Motor neuron (in vitro differentiated cells): ENCODE measurements around the gene KRTAP2-4. TPM values are rescaled to one million over a fixed set of nuclear protein-coding genes. Genes with fewer than 3 reads are reported as not detected.
"Not testable (repeated sequence)": the region's sequence is repeated elsewhere in the genome, so short reads cannot be mapped to it uniquely, and the experiment has no call there.

Experiments used
- ATAC-seq, 8 experiments: fragments of 200-7000 bp; cut with Tn5 transposase; replicated peaks in 6 of 8; 2 replicates each; pipeline ENCODE4 v1.8.0; 2021; ENCODE audit warnings: mild to moderate bottlenecking in 8 of 8, moderate library complexity in 8 of 8
- H3K27ac ChIP-seq, 2 donors: fragments of 250-450 bp; sonication (Bioruptor Pico); 2 replicates each; pipeline ENCODE4 v1.9.0; 2021; ENCODE audit warnings: antibody characterized with exemption in 2 of 2, mild to moderate bottlenecking in 2 of 2, moderate library complexity in 1 of 2
- H3K4me1 ChIP-seq, 2 donors: fragments of 250-450 bp; sonication (Bioruptor Pico); replicated peaks in 1 of 2; 2 replicates each; pipeline ENCODE4 v1.6.1; 2021; ENCODE audit warnings: antibody characterized with exemption in 2 of 2, mild to moderate bottlenecking in 2 of 2, moderate library complexity in 1 of 2
- H3K4me3 ChIP-seq, 5 donors: fragments of 250-450 bp; sonication (Bioruptor Pico); 2 replicates each; pipeline ENCODE4 v1.9.0; 2021; ENCODE audit warnings: antibody characterized with exemption in 5 of 5, mild to moderate bottlenecking in 5 of 5, moderate library complexity in 4 of 5
- WGBS, 10 experiments: fragments of 450-650 bp; shearing (Covaris generic); methylation state at CpG; one replicate each; pipeline ENCODE4 v1.0.0; 2022; 5-methylcytosine and 5-hydroxymethylcytosine counted together
- in situ Hi-C, 9 experiments: fragments of 400-800 bp; cut with MboI; loops; one replicate each; pipeline ENCODE4 v1.15.0; 2021; ENCODE audit warnings: low sequenced_read_pairs in 9 of 9, low pct_unique_long_range_greater_than_20kb in 2 of 9; ENCODE audit not compliant: unreplicated experiment in 9 of 9
- total RNA-seq, 8 experiments: library from RNA; unstranded; fragments of 300-600 nt; gene quantifications; 2 replicates each; pipeline versions ENCODE4 v1.2.3 to v1.2.4, GENCODE V29; 2022

The KRTAP2-4 gene
- total RNA-seq, 8 experiments from 2014 or later: not detected

DNA sequence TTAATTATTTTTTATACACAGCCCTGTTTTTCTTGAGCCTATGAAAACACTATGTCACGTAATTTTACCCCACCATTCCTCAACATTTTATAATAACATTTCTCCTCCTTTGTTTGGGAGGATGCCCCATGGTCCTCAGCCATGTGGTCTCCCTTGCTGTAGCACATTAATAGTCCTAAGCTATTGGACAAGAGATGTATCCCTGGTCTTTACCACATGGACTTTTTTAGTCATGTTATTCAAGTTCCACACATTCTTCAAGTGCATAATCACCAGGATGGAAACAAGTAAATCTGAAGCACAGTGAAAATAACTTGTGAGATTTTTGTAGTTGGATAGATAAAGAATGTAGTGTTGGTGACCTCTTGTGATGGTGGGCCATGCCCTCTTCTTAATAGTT lies 3.7 kb downstream of the KRTAP2-4 start:
- in situ Hi-C loops: no loop called here
- Histone ChIP-seq H3K4me3 (no peak overlapping the region), H3K27ac (no peak overlapping the region), H3K4me1 (no peaks in the 10 kb centered on the region)
- ATAC-seq: peak in 1 of 8 experiments; percentile 81
- 0 to 100% (median 76%) methylated on average over 1 of the region's 1 CpG; no CpG with 5 or more reads in 2 of the 10 experiments for WGBS, 10 experiments

DNA sequence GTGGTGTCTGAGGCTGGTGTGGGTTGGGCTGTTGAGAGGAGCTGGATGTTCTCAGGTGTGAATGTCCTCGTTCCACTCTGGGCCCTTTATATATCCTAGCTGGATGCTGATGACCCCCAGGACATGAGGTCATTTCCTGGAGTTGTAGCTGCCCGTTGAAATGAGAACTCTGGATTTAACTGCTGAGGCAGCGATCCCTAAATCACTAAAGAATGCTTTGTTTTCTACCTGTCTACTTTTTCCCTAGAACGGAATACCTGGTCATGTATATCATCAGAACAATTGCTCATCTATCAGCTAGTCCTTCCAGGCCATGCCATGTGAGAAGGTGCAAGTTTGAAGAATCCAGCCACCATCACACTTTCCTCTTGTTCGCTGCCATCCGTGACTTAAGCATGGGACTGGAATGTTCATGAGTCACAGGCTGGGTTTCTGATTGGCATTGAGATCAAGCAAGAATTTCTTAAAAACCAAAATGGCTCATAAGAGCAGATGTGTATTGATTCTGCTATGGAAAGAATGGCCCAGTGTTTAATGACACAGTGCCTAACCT lies 5.6 kb downstream of the KRTAP2-4 start, which contains the start of gene KRTAP2-3:
TSS of gene KRTAP2-3 (minus strand) at position 63 of the 553 bp plus-strand sequence. CDS start 64 bp downstream, outside the sequence.
- Histone ChIP-seq H3K27ac (no peak within 1 kb of the TSS), H3K4me1 (no peaks in the 10 kb centered on the region), H3K4me3 (no peak within 1 kb of the TSS)
- WGBS, 10 experiments: 12 to 100% (median 75%) methylated on average over 1 to 6 of the region's 6 CpGs; no CpG with 5 or more reads in 3 of the 10 experiments
- ATAC-seq: no peak
- in situ Hi-C loops: no loop called here

DNA sequence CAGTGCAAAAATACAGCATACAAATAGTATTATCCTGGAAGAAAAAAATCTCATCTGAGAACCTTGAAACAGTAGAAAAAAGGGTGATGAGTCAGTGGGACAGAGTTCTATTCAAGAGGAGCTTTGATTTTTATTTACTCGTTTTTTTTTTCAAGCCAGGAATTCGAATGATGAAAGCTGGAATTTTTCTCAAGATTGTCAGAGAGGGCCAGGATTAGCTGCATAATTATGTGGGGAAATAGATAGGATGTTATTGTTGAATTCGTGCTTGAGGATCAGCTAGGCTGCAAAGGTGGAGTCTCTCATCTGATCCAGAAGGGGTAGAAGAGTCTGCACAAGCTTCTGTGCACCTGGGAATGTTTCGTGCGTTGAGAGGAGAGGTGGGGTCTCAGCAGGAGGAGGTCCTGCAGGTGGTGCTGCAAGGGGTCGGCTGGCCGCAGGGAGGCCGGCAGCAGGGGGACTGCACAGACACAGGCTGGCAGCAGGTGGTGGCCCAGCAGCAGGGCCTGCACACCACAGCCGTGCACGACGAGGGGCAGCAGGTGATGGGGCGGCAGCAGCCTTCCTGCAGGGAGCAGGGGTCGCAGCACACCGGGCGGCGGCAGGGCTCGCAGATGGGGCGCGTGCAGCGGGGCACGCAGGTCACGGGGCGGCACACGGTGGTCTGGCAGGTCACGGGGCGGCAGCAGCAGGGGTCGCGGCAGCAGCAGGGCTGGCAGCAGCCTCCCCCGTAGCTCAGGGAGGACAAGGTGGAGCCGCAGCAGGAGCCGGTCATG lies 6.2 kb downstream of the KRTAP2-4 start:
- ATAC-seq: peak in 1 of 8 experiments; percentile 32
- in situ Hi-C loops, H3K4me1 ChIP-seq, H3K4me3 ChIP-seq, H3K27ac ChIP-seq: not testable (repeated sequence)
- WGBS, 10 experiments: 0 to 65% (median 24%) methylated on average over 1 to 3 of the region's 31 CpGs; no CpG with 5 or more reads in 2 of the 10 experiments

DNA sequence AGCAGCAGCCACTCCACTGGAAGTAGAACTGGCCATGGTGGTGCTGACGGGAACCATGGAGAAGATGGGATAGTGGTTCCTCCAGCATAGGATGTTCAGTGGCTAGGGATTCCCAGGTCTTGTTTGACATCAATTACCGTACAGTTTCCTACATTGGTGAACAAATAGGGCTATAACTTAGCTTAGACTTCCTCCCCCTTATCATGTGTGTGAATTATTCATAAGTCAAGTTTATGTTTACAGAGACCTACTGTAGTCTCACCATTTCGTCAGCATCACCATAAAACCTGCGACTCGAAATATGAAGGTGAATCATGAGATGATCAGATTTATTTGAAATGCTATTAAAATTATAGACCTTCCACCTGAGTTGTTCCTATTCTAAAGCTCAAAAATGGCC lies 6.9 kb downstream of the KRTAP2-4 start:
- H3K27ac ChIP-seq: no peak overlapping the region
- 13 to 97% (median 87%) methylated on average over 3 to 5 of the region's 5 CpGs; no CpG with 5 or more reads in 1 of the 10 experiments for WGBS, 10 experiments
- in situ Hi-C loops: no loop called here

DNA sequence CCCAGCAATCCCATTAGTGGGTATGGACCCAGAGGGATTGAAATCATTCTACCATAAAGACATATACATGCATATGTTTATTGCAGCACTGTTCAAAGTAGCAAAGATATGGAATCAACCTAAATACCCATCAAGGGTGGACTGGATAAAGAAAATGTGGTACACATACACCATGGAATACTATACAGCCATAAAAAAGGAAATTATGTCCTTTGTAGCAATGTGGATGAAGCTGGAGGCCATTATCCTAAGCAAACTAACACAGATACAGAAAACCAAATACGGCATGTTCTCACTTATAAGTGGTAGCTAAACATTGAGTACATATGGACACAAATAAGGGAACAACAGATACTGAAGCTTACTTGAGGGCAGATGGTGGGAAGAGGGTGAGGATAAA lies 8.1 kb downstream of the KRTAP2-4 start:
- in situ Hi-C loops: no loop called here
- Histone ChIP-seq H3K27ac (no peak overlapping the region), H3K4me1 (no peaks in the 10 kb centered on the region), H3K4me3 (no peak overlapping the region)
- 80 to 100% (median 86%) methylated on average over 1 of the region's 1 CpG; no CpG with 5 or more reads in 3 of the 10 experiments for WGBS, 10 experiments
- ATAC-seq: no peak

More for the DNA sequence above, 6.9 kb downstream of the KRTAP2-4 start:
- Histone ChIP-seq H3K4me3 (no peak overlapping the region), H3K4me1 (no peaks in the 10 kb centered on the region)
- ATAC-seq: no peak

DNA sequence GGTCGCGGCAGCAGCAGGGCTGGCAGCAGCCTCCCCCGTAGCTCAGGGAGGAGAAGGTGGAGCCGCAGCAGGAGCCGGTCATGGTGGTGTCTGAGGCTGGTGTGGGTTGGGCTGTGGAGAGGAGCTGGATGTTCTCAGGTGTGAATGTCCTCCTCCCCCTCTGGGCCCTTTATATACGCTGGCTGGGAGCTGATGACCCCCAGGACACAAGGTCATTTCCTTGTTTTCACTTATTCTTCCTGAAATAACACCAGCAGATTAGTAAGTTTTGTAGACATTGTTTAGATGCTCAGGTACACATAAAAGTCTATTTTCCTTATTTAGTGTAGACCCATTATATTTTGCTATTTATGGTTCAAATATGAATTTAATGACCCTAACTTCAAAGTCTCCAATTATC lies 10.5 kb downstream of the KRTAP2-4 start, which contains the start of gene KRTAP2-2:
TSS of gene KRTAP2-2 (minus strand) at position 101 of the 400 bp plus-strand sequence. CDS start at position 82, 19 bp downstream.
- H3K4me3 ChIP-seq, ATAC-seq, in situ Hi-C loops, H3K27ac ChIP-seq, H3K4me1 ChIP-seq: not testable (repeated sequence)
- WGBS, 10 experiments: no CpG with 5 or more reads among the region's 6 CpGs

DNA sequence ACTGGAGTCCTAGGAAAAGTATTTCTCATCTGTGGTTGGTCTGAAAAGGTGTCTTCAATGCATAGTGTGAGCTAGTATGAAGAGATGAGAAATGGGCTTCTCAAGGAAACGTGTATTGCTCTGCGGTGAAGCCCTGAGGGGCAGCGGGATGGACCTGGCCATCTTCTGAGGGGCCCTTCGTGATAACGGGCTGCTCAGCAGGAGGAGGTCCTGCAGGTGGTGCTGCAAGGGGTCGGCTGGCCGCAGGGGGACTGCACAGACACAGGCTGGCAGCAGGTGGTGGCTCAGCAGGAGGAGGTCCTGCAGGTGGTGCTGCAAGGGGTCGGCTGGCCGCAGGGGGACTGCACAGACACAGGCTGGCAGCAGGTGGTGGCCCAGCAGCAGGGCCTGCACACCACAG lies 11.1 kb downstream of the KRTAP2-4 start:
- ATAC-seq: not testable (repeated sequence)
- 20 to 93% (median 77%) methylated on average over 1 to 5 of the region's 9 CpGs; no CpG with 5 or more reads in 6 of the 10 experiments for WGBS, 10 experiments

DNA sequence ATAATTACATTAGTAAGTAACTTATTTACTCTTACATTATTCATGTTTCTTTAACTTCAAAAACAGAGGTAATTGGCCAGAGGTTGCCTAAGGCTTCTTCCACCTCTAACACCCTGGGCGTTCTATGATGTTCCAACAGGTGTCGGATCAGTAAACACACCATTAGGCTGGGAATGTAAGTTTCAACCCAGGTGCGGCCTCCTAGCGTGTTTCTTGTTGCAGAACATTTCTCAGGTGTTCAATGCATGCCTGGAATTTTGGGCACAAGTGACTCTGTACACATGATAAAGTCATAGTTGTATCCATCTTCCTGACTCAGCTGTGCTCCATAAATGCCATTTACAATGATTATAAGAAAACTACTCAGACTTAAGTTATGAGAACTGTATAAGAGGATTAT lies 11.7 kb downstream of the KRTAP2-4 start:
- in situ Hi-C loops: no loop called here

More for the DNA sequence above, 11.1 kb downstream of the KRTAP2-4 start:
- H3K4me3 ChIP-seq, H3K4me1 ChIP-seq, in situ Hi-C loops, H3K27ac ChIP-seq: not testable (repeated sequence)

DNA sequence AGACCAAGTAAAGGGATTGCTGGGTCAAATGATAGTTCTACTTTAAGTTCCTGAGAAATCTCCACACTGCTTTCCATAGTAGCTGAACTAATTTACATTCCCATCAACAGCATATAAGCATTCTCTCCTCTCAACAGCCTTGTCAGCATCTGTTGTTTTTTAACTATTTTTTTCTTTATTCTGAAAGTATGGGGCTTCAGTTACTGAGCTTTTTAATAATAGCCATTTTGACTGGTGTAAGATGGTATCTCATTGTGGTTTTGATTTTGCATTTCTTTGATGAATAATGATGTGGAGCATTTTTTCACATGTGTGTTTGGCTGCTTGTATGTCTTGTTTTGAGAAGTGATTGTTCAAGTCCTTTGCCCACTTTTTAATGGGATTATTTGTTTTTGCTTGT lies 13.1 kb downstream of the KRTAP2-4 start:
- peak in 1 of 8 experiments; percentile 19 for ATAC-seq
- Histone ChIP-seq H3K27ac (no peak overlapping the region), H3K4me3 (no peak overlapping the region), H3K4me1 (no peaks in the 10 kb centered on the region)
- in situ Hi-C loops: no loop called here

More for the DNA sequence above, 11.7 kb downstream of the KRTAP2-4 start:
- Histone ChIP-seq H3K4me3 (no peak overlapping the region), H3K27ac (no peak overlapping the region), H3K4me1 (no peaks in the 10 kb centered on the region)
- WGBS, 10 experiments: 75 to 94% (median 90%) methylated on average over 2 to 4 of the region's 4 CpGs; no CpG with 5 or more reads in 3 of the 10 experiments
- ATAC-seq: no peak

DNA sequence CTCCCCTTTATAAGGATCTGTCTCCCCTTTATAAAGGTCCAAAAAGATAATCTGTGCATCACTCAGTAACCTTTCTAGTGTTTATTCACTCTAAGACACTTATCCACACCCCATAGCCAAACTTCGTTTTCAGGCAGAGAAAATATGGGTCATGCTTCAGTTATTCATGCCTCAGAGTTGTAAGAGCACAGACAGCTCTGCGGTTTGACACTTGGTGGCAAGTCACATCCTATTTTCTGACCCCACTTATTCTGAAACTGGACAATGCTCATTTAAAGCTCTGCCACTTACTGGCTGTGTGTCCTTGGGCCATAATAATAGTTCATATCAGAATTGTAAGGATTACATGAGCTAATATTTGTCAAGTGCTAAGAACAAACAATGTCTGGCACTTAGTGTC lies 16.6 kb downstream of the KRTAP2-4 start:
- no peak for ATAC-seq
- H3K4me1 ChIP-seq: no peaks in the 10 kb centered on the region
- H3K4me3 ChIP-seq: no peak overlapping the region
- H3K27ac ChIP-seq: no peak overlapping the region
- WGBS, 10 experiments: 0 to 100% (median 64%) methylated on average over 1 to 2 of the region's 2 CpGs; no CpG with 5 or more reads in 4 of the 10 experiments
- in situ Hi-C loops: no loop called here

DNA sequence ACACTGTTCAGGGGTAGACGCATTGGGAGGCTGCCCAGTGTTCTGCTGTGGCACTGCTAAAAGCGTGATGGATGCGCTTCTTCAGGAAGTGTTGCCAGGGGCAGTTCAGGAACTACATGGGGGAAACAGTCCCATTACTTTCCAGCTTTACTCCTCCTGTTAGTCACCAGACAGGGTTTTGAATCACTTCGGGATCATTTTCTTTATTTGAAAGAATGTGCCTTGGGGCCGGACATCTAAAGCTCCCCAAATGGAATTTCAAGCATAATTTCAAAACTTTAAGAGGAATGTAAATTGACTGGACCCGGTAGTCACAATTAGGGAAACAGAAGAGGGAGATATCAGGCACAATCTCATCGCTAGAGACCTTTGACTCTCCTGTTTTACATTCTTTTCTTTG lies 17.2 kb downstream of the KRTAP2-4 start:
- 0 to 73% (median 51%) methylated on average over 1 to 7 of the region's 7 CpGs; no CpG with 5 or more reads in 2 of the 10 experiments for WGBS, 10 experiments
- Histone ChIP-seq H3K27ac (no peak overlapping the region), H3K4me3 (no peak overlapping the region)

DNA sequence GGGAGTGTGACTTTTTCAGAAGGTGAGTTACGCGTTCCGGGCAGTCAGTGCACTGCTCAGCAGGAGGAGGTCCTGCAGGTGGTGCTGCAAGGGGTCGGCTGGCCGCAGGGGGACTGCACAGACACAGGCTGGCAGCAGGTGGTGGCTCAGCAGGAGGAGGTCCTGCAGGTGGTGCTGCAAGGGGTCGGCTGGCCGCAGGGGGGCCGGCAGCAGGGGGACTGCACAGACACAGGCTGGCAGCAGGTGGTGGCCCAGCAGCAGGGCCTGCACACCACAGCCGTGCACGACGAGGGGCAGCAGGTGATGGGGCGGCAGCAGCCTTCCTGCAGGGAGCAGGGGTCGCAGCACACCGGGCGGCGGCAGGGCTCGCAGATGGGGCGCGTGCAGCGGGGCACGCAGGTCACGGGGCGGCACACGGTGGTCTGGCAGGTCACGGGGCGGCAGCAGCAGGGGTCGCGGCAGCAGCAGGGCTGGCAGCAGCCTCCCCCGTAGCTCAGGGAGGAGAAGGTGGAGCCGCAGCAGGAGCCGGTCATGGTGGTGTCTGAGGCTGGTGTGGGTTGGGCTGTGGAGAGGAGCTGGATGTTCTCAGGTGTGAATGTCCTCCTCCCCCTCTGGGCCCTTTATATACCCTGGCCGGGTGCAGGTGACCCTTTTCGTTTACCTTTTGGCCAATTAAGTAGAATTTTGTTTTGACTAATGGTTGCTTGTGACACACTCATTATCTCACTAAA lies 18.8 kb downstream of the KRTAP2-4 start, which contains the start of gene KRTAP2-1:
TSS of gene KRTAP2-1 (minus strand) at position 582 of the 731 bp plus-strand sequence. CDS start at position 533, 49 bp downstream.
- H3K4me1 ChIP-seq, H3K27ac ChIP-seq, ATAC-seq, H3K4me3 ChIP-seq, in situ Hi-C loops: not testable (repeated sequence)
- WGBS, 10 experiments: 80 to 100% (median 88%) methylated on average over 1 to 2 of the region's 33 CpGs; no CpG with 5 or more reads in 6 of the 10 experiments

More for the DNA sequence above, 17.2 kb downstream of the KRTAP2-4 start:
- no peaks in the 10 kb centered on the region for H3K4me1 ChIP-seq
- in situ Hi-C loops: no loop called here
- peak in 1 of 8 experiments; percentile 81 for ATAC-seq

DNA sequence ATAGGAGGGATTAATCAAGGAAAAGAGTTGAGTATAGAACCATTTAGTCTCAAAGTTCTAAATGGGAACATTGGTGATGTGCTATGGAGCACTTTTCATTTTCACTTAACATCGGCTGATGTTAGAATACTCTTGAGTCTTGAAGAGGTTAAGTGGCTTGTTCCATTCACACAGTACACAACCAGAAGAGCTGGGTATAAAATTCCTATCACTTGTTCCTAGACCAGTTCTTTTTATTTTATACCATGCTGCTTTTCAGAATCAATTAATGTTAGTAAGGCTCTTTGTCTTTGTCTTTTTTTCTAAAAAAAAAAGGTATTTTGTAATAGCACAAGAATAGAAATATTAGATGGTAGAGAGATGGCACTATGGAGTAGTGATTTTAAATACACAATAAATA lies 22.7 kb downstream of the KRTAP2-4 start:
- ATAC-seq: no peak
- in situ Hi-C loops: no loop called here
- no peaks in the 10 kb centered on the region for H3K4me1 ChIP-seq
- H3K4me3 ChIP-seq: no peak overlapping the region
- no peak overlapping the region for H3K27ac ChIP-seq
- 85 to 100% (median 100%) methylated on average over 1 of the region's 1 CpG; no CpG with 5 or more reads in 1 of the 10 experiments for WGBS, 10 experiments
